HCT116 (cell line): ENCODE data around the gene TSPAN14. TPM values are rescaled to one million over a fixed set of nuclear protein-coding genes. Genes with fewer than 3 reads are reported as not detected.

Source experiments
- ATAC-seq: fragments of 200-7000 bp; cut with Tn5 transposase; 2 replicates; pipeline ENCODE4 v1.9.1; 2020; ENCODE audit warnings: mild to moderate bottlenecking, moderate library complexity
- BruUV-seq: library from RNA; stranded (reverse); fragments of 400-500 nt; replicated peaks from 2 replicates; lab custom pipeline; 2021; lab: Mats Ljungman, UMichigan
- CTCF ChIA-PET: fragments of 300-600 bp; sonication (Branson Sonifier 250); formaldehyde crosslinking; loops from one replicate; lab custom pipeline; 2021; ENCODE audit warnings: antibody characterized with exemption; lab: Charles Lee
- POLR2A ChIA-PET: fragments of 300-600, 350-600 bp; sonication (Branson Sonifier 250); formaldehyde crosslinking; loops from one replicate; lab custom pipeline; 2021; ENCODE audit warnings: antibody characterized with exemption; lab: Charles Lee
- RAD21 ChIA-PET, 2 experiments: fragments of 300-600 bp; sonication (Branson Sonifier 250); formaldehyde crosslinking; loops; one replicate each; lab custom pipeline; 2023; ENCODE audit warnings: low total read pairs in 2 of 2; ENCODE audit not compliant: uncharacterized antibody in 2 of 2, unreplicated experiment in 2 of 2, low non-redundant PET in 1 of 2; lab: Charles Lee
- DNase-seq: peaks from one replicate; pipeline ENCODE4 v3.0.0-alpha.2; 2010; ENCODE audit warnings: low read depth, low spot score
- H2AFZ ChIP-seq: fragments of 200-600 bp; shearing (Covaris generic), sonication (generic); 2 replicates; pipeline ENCODE4 v1.6.1; 2017; ENCODE audit warnings: low read depth, mixed run types, mixed read lengths, antibody characterized with exemption, low read length; ENCODE audit not compliant: poor library complexity, severe bottlenecking
- H3K27ac ChIP-seq: 2 replicates; pipeline ENCODE4 v1.5.1; 2012; ENCODE audit warnings: low read depth, low read length
- H3K27me3 ChIP-seq: fragments of 200-600 bp; sonication (generic); 2 replicates; pipeline ENCODE4 v1.6.1; 2016; ENCODE audit warnings: mixed run types, low read length, mixed read lengths; ENCODE audit not compliant: insufficient read depth
- H3K36me3 ChIP-seq, 2 experiments: fragments of 200-500 bp in 1 of 2; fragments of 200-600 bp in 1 of 2; sonication (Bioruptor generic) in 1 of 2; sonication (generic) in 1 of 2; 2 replicates each; pipeline versions ENCODE4 v1.5.1 to v1.6.1; 2014 to 2016; ENCODE audit warnings: low read length in 2 of 2, inconsistent platforms in 1 of 2, mixed read lengths in 1 of 2, mixed run types in 1 of 2; ENCODE audit not compliant: insufficient read depth in 2 of 2, control insufficient read depth in 1 of 2
- H3K4me1 ChIP-seq, 2 experiments: fragments of 200-600 bp in 1 of 2; sonication (generic) in 1 of 2; 2 replicates each; pipeline versions ENCODE4 v1.5.1 to v1.6.1; 2012 to 2017; ENCODE audit warnings: low read length in 2 of 2, inconsistent platforms in 1 of 2, mild to moderate bottlenecking in 1 of 2, mixed read lengths in 1 of 2, mixed run types in 1 of 2, moderate library complexity in 1 of 2; ENCODE audit not compliant: insufficient read depth in 2 of 2, control insufficient read depth in 1 of 2
- H3K4me2 ChIP-seq: fragments of 200-600 bp; sonication (generic); 2 replicates; pipeline ENCODE4 v1.6.1; 2017; ENCODE audit warnings: mixed run types, low read length, mixed read lengths
- H3K4me3 ChIP-seq, 2 experiments: fragments of 200-600 bp in 1 of 2; sonication (generic) in 1 of 2; replicated peaks in 1 of 2; 2 replicates each; pipeline ENCODE4 v1.5.1; 2011 to 2016; ENCODE audit warnings: low read length in 2 of 2, control low read depth in 1 of 2, low read depth in 1 of 2, mild to moderate bottlenecking in 1 of 2, mixed read lengths in 1 of 2, mixed run types in 1 of 2
- H3K79me2 ChIP-seq: fragments of 200-600 bp; sonication (generic); 2 replicates; pipeline ENCODE4 v1.6.1; 2017; ENCODE audit warnings: mild to moderate bottlenecking, mixed run types, low read length, moderate library complexity, mixed read lengths; ENCODE audit not compliant: insufficient read depth
- H3K9ac ChIP-seq: fragments of 200-600 bp; sonication (generic); 2 replicates; pipeline ENCODE4 v1.6.1; 2016; ENCODE audit warnings: low read length, mixed read lengths
- H3K9me2 ChIP-seq: fragments of 200-600 bp; sonication (generic), shearing (Covaris generic); 2 replicates; pipeline ENCODE4 v1.6.1; 2017; ENCODE audit warnings: mixed run types, mild to moderate bottlenecking, moderate library complexity; ENCODE audit not compliant: insufficient read depth
- H3K9me3 ChIP-seq, 2 experiments: fragments of 200-500 bp in 1 of 2; fragments of 200-600 bp in 1 of 2; sonication (Bioruptor generic) in 1 of 2; sonication (generic) in 1 of 2; 2 replicates each; pipeline ENCODE4 v1.6.1; 2014 to 2017; ENCODE audit warnings: low read length in 2 of 2, mixed read lengths in 2 of 2, inconsistent platforms in 1 of 2, low read depth in 1 of 2, mild to moderate bottlenecking in 1 of 2, mixed run types in 1 of 2, moderate library complexity in 1 of 2; ENCODE audit not compliant: control insufficient read depth in 1 of 2, insufficient read depth in 1 of 2
- H4K20me1 ChIP-seq: fragments of 200-600 bp; sonication (generic), shearing (Covaris generic); 2 replicates; pipeline ENCODE4 v1.6.1; 2017; ENCODE audit warnings: mixed run types, mild to moderate bottlenecking, moderate library complexity; ENCODE audit not compliant: insufficient read depth
- ATF3 ChIP-seq: IDR thresholded peaks from 2 replicates; pipeline ENCODE4 v1.6.1; 2012
- CBX3 ChIP-seq: IDR thresholded peaks from 2 replicates; pipeline ENCODE4 v1.6.1; 2012; ENCODE audit warnings: low read depth
- CEBPB ChIP-seq: IDR thresholded peaks from 2 replicates; pipeline ENCODE4 v1.6.1; 2012; ENCODE audit warnings: low read depth
- ELF1 ChIP-seq: IDR thresholded peaks from 2 replicates; pipeline ENCODE4 v1.6.1; 2012; ENCODE audit warnings: low read depth, borderline replicate concordance
- EZH2 ChIP-seq: fragments of 200-600 bp; sonication (generic); IDR thresholded peaks from 2 replicates; pipeline ENCODE4 v1.6.1; 2017; ENCODE audit warnings: antibody characterized with exemption, mixed run types
- EZH2phosphoT487 ChIP-seq: fragments of 200-600 bp; IDR thresholded peaks from 2 replicates; pipeline ENCODE4 v1.6.1; 2018; ENCODE audit warnings: antibody characterized with exemption, borderline replicate concordance
- FOSL1 ChIP-seq: IDR thresholded peaks from 2 replicates; pipeline ENCODE4 v1.6.1; 2012; ENCODE audit warnings: low read depth
- MAX ChIP-seq: IDR thresholded peaks from 2 replicates; pipeline ENCODE4 v1.6.1; 2012
- POLR2A ChIP-seq: IDR thresholded peaks from 2 replicates; pipeline ENCODE4 v1.7.0; 2011; ENCODE audit warnings: borderline replicate concordance; ENCODE audit not compliant: insufficient read depth, insufficient read length; ENCODE audit errors: extremely low read depth
- POLR2AphosphoS5 ChIP-seq: IDR thresholded peaks from 2 replicates; pipeline ENCODE4 v1.6.1; 2011; ENCODE audit warnings: mild to moderate bottlenecking, low read depth, low read length, moderate library complexity
- RAD21 ChIP-seq: IDR thresholded peaks from 2 replicates; pipeline ENCODE4 v1.6.1; 2012; ENCODE audit warnings: low read depth, mild to moderate bottlenecking
- REST ChIP-seq: IDR thresholded peaks from 2 replicates; pipeline ENCODE4 v1.6.1; 2012; ENCODE audit warnings: low read depth
- SIN3A ChIP-seq: IDR thresholded peaks from 2 replicates; pipeline ENCODE4 v1.6.1; 2012; ENCODE audit warnings: low read depth
- SP1 ChIP-seq: IDR thresholded peaks from 2 replicates; pipeline ENCODE4 v1.6.1; 2012; ENCODE audit warnings: low read depth
- SRF ChIP-seq: IDR thresholded peaks from 2 replicates; pipeline ENCODE4 v1.6.1; 2012; ENCODE audit warnings: low read depth
- TCF7L2 ChIP-seq: IDR thresholded peaks from 2 replicates; pipeline ENCODE4 v1.7.0; 2011; ENCODE audit warnings: borderline replicate concordance, inconsistent platforms; ENCODE audit not compliant: insufficient read depth, insufficient read length; ENCODE audit errors: extremely low read depth
- YY1 ChIP-seq: IDR thresholded peaks from 2 replicates; pipeline ENCODE4 v1.6.1; 2011; ENCODE audit warnings: low read length, low read depth, moderate library complexity, mild to moderate bottlenecking; ENCODE audit not compliant: insufficient replicate concordance; ENCODE audit errors: extremely low read depth
- ZBTB33 ChIP-seq: IDR thresholded peaks from 2 replicates; pipeline ENCODE4 v1.6.1; 2011; ENCODE audit warnings: mild to moderate bottlenecking, low read length, moderate library complexity; ENCODE audit not compliant: insufficient replicate concordance; ENCODE audit errors: extremely low read depth
- ZFX ChIP-seq: fragments of 450-650 bp; IDR thresholded peaks from 2 replicates; pipeline ENCODE4 v1.6.1; 2017
- ZNF274 ChIP-seq: fragments of 200-500 bp; sonication (Bioruptor generic); IDR thresholded peaks from 2 replicates; pipeline ENCODE4 v1.6.1; 2014; ENCODE audit warnings: mild to moderate bottlenecking, low read depth, low read length, inconsistent platforms
- intact Hi-C: fragments of 100-400 bp; cut with micrococcal nuclease; formaldehyde crosslinking; loops from 2 replicates; pipeline ENCODE4 v1.10.0; 2022
- total RNA-seq: library from RNA; stranded (reverse); gene quantifications from one replicate; pipeline ENCODE4 v1.2.1, GENCODE V29; 2021; ENCODE audit not compliant: unreplicated experiment

The TSPAN14 gene
- total RNA-seq, 1 experiment from 2014 or later: 86.8 TPM

GRCh38 chr10:80458638-80459037, 4.5 kb downstream of the TSPAN14 start:
- ATAC-seq: no peak
- TF ChIP-seq POLR2AphosphoS5 (no peak), ZNF274 (no peak), EZH2phosphoT487 (no peak), CEBPB (no peak), EZH2 (no peak), REST (no peak), CBX3 (no peak), POLR2A (no peak), FOSL1 (no peak), ZBTB33 (no peak), SP1 (no peak), ELF1 (no peak), YY1 (no peak), ZFX (no peak), TCF7L2 (no peak), SIN3A (no peak), ATF3 (no peak), RAD21 (no peak), SRF (no peak), MAX (no peak)
- BruUV-seq: no TSS peak
- Histone ChIP-seq H4K20me1 (peaks cover 3% of the 10 kb centered on the region; the same call in 1 of the 2 replicates), H3K4me3 (no peak overlapping the region; a peak in 1 of 4 replicates), H3K27ac (peak overlapping the region; percentile 79), H3K9me3 (no peaks in the 10 kb centered on the region), H3K9me2 (no peaks in the 10 kb centered on the region), H3K9ac (peak overlapping the region; percentile 53; the same call in 1 of the 2 replicates), H3K27me3 (no peaks in the 10 kb centered on the region), H3K79me2 (peaks cover 94% of the 10 kb centered on the region), H3K4me1 (peaks cover 74 to 86% of the 10 kb centered on the region in 2 experiments), H2AFZ (no peak overlapping the region), H3K36me3 (no peaks in the 10 kb centered on the region), H3K4me2 (peak overlapping the region; percentile 82)
- intact Hi-C loops: loop anchor here (2.0 kb wide), 1 partner anchor 46 kb away; no protein-coding TSS in a partner anchor
- ChIA-PET POLR2A (interaction anchor here (0.5 to 3.6 kb wide), 5 partner anchors 9 to 46 kb away, joined by 3 to 18 read pairs (median 7); no protein-coding TSS in a partner anchor), RAD21 (interaction anchor here (0.6 to 5.2 kb wide), 6 partner anchors 14 to 47 kb away, joined by 3 to 23 read pairs (median 3); no protein-coding TSS in a partner anchor), CTCF (interaction anchor here (0.9 to 3.9 kb wide), 6 partner anchors 14 to 51 kb away, joined by 4 to 53 read pairs (median 5); no protein-coding TSS in a partner anchor)
- DNase-seq: no peak
